Measurements from ENCODE around the gene AIDA. TPM values are rescaled to one million over a fixed set of nuclear protein-coding genes. Genes with fewer than 3 reads are reported as not detected.

Gene AIDA
- total and polyA plus RNA-seq, 7 donors = 34.9 to 104 (median 71.5) TPM

DNA sequence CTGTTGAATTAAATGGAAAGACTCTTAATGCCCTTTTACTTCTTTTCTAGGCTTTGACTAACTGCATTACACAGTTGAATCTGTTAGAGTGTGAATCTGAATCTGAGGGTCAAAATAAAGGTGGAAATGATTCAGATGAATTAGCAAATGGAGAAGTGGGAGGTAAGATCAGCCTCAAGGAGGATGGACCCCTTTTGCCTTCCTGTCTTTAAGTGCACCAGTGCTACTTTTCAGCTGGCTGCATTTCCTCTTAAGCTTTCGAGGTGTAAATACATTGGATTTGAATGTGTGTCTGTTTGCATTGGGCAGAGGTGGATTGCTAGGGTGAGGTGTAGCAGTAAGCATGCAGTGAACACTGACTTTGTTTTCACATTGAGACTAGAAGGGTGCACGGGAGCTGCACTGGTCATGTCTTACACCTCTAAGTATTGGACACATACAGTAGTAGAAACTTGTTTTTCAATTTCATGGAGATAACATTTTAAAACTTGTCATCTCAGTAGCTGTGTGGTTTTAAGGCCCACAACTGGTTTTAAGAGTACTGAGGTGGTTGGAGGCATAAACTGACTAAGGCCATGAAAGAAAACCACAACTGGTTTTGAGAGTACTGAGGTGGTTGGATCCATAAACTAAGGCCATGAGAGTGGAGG lies 59.0 kb downstream of the AIDA start:
- TF ChIP-seq POLR2A (IDR thresholded peaks at IDR 0.05) = no peak
- intact Hi-C loops (cut with DNase I) = no loop called here
- Histone ChIP-seq H3K27me3 (no peaks in the 10 kb centered on the region), H3K4me1 (no peaks in the 10 kb centered on the region), H3K27ac (no peak overlapping the region), H3K4me3 (no peak overlapping the region), H3K9me3 (no peaks in the 10 kb centered on the region), H3K36me3 (peaks cover 23 to 99% (median 48%) of the 10 kb centered on the region in 4 donors)
- no peak for DNase-seq
- 15 to 68% methylated on average over 2 of the region's 2 CpGs for WGBS, 2 donors

DNA sequence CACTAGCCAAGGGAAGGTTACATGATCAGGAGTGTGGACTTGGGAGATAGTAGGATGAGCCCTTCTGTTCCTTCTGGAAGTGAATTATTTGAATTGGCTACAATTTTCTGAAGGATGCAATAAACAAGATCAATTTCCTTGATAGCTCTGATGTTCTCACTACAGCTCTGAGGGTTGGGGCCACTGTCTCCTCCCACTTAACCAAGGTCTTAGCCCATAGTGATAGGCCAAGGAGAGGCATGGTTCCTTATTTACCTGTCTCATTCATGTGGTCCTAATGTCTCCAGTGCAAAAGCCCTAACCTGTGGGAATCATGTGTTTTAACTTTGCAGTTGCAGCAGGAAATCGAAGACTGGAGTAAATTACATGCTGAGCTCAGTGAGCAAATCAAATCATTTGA lies 59.6 kb downstream of the AIDA start:
- no peak for DNase-seq
- no peaks in the 10 kb centered on the region for H3K9me3 ChIP-seq
- H3K4me3 ChIP-seq = no peak overlapping the region
- no peak for TF ChIP-seq POLR2AphosphoS5 (IDR thresholded peaks at IDR 0.05)
- TF ChIP-seq, protein P1, sequence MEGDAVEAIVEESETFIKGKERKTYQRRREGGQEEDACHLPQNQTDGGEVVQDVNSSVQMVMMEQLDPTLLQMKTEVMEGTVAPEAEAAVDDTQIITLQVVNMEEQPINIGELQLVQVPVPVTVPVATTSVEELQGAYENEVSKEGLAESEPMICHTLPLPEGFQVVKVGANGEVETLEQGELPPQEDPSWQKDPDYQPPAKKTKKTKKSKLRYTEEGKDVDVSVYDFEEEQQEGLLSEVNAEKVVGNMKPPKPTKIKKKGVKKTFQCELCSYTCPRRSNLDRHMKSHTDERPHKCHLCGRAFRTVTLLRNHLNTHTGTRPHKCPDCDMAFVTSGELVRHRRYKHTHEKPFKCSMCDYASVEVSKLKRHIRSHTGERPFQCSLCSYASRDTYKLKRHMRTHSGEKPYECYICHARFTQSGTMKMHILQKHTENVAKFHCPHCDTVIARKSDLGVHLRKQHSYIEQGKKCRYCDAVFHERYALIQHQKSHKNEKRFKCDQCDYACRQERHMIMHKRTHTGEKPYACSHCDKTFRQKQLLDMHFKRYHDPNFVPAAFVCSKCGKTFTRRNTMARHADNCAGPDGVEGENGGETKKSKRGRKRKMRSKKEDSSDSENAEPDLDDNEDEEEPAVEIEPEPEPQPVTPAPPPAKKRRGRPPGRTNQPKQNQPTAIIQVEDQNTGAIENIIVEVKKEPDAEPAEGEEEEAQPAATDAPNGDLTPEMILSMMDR (IDR thresholded peaks at IDR 0.05) = no peak
- no peak for TF ChIP-seq EP300 (IDR thresholded peaks at IDR 0.05)
- no peak for TF ChIP-seq POLR2A (IDR thresholded peaks at IDR 0.05)
- 35 to 87% methylated on average over 1 of the region's 1 CpG for WGBS, 2 donors
- intact Hi-C loops (cut with DNase I) = no loop called here
- H3K27me3 ChIP-seq = no peaks in the 10 kb centered on the region
- no peak overlapping the region for H3K27ac ChIP-seq
- peaks cover 17 to 99% (median 45%) of the 10 kb centered on the region in 4 donors for H3K36me3 ChIP-seq
- no peaks in the 10 kb centered on the region for H3K4me1 ChIP-seq

GRCh38 chr1:222644636-222644980 lies 67.7 kb downstream of the AIDA start:
- peak overlapping the region; percentile 68 to 92 (median 81) for H3K4me3 ChIP-seq
- WGBS, 2 donors = 1 to 2% methylated on average over 5 of the region's 5 CpGs
- H3K27ac ChIP-seq = peak overlapping the region; percentile 92 to 95 (median 94)
- intact Hi-C loops (cut with DNase I) = loop anchor here (2.0 kb wide), 1 partner anchor 68 kb away; the partner anchor contains the start of genes AIDA and BROX
- H3K9me3 ChIP-seq = no peaks in the 10 kb centered on the region
- peaks cover 0 to 18% (median 7%) of the 10 kb centered on the region in 4 donors for H3K4me1 ChIP-seq
- DNase-seq = no peak
- H3K27me3 ChIP-seq = no peaks in the 10 kb centered on the region
- H3K36me3 ChIP-seq = peaks cover 0 to 32% (median 4%) of the 10 kb centered on the region in 4 donors
- TF ChIP-seq EP300 (IDR thresholded peaks at IDR 0.05) = no peak
- TF ChIP-seq POLR2A (IDR thresholded peaks at IDR 0.05) = no peak
- TF ChIP-seq POLR2AphosphoS5 (IDR thresholded peaks at IDR 0.05) = no peak
- TF ChIP-seq, protein P1 (IDR thresholded peaks at IDR 0.05) = no peak

- intact Hi-C loops (cut with DNase I) = loop anchor here (2.0 kb wide), 1 partner anchor 69 kb away; the partner anchor contains the start of genes AIDA and BROX
- H3K27me3 ChIP-seq = no peaks in the 10 kb centered on the region
- peaks cover 0 to 18% (median 7%) of the 10 kb centered on the region in 4 donors for H3K4me1 ChIP-seq
- peak overlapping the region; percentile 68 to 92 (median 81) for H3K4me3 ChIP-seq
- peak; percentile 98 for DNase-seq
- H3K27ac ChIP-seq = peak overlapping the region; percentile 92 to 95 (median 94)
- H3K9me3 ChIP-seq = no peaks in the 10 kb centered on the region
- TF ChIP-seq POLR2A (IDR thresholded peaks at IDR 0.05) = peak; percentile 63 to 77
- peak in 1 of 4 donors; percentile 76 for TF ChIP-seq EP300 (IDR thresholded peaks at IDR 0.05)
- TF ChIP-seq, protein P1 (IDR thresholded peaks at IDR 0.05) = no peak
- TF ChIP-seq POLR2AphosphoS5 (IDR thresholded peaks at IDR 0.05) = peak; percentile 68 to 93 (median 90)
- H3K36me3 ChIP-seq = peaks cover 0 to 32% (median 3%) of the 10 kb centered on the region in 4 donors
- WGBS, 2 donors = 0 to 1% methylated on average over 42 of the region's 42 CpGs
Measured at GRCh38 chr1:222643938-222644635, 68.2 kb downstream of the AIDA start.

DNA sequence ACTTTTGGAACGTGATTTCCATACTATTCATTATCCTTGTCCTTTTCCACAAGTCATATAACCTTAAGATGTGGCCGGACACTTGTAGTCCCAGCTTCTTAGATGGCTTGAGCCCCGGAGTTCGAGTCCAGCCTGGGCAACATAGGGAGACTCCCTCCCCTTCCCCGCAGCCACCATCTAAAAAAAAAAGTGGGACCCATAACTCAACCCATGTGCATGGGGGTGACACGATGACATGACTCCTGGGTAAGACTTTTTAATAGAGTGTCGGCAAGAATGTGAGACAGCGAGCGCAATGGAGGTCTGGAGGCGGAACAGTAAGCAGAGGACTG lies 68.7 kb downstream of the AIDA start:
- peaks cover 0 to 18% (median 7%) of the 10 kb centered on the region in 4 donors for H3K4me1 ChIP-seq
- H3K27ac ChIP-seq = peak overlapping the region; percentile 92 to 95 (median 94)
- no peak for DNase-seq
- 4 to 6% methylated on average over 10 of the region's 10 CpGs for WGBS, 2 donors
- H3K4me3 ChIP-seq = peak overlapping the region; percentile 68 to 92 (median 81)
- no peaks in the 10 kb centered on the region for H3K9me3 ChIP-seq
- H3K27me3 ChIP-seq = no peaks in the 10 kb centered on the region
- TF ChIP-seq, protein P1 (IDR thresholded peaks at IDR 0.05) = no peak
- TF ChIP-seq POLR2A (IDR thresholded peaks at IDR 0.05) (no peak), EP300 (IDR thresholded peaks at IDR 0.05) (no peak), POLR2AphosphoS5 (IDR thresholded peaks at IDR 0.05) (no peak)
- peaks cover 0 to 32% (median 3%) of the 10 kb centered on the region in 4 donors for H3K36me3 ChIP-seq
- intact Hi-C loops (cut with DNase I) = no loop called here
